IPS-15b (cell line): ENCODE data around the gene ETHE1.

Experiments used
- H3K27me3 ChIP-seq: one replicate; pipeline ENCODE4 v1.6.1; 2013; ENCODE audit warnings: low read length; ENCODE audit not compliant: control insufficient read depth, insufficient read depth
- H3K36me3 ChIP-seq: one replicate; pipeline ENCODE4 v1.6.1; 2013; ENCODE audit warnings: low read length; ENCODE audit not compliant: control insufficient read depth, insufficient read depth
- H3K4me1 ChIP-seq: one replicate; pipeline ENCODE4 v1.6.1; 2013; ENCODE audit warnings: mild to moderate bottlenecking, low read length; ENCODE audit not compliant: control insufficient read depth, insufficient read depth
- H3K4me3 ChIP-seq: one replicate; pipeline ENCODE4 v1.5.1; 2013; ENCODE audit warnings: low read depth, low read length
- H3K9ac ChIP-seq: one replicate; pipeline ENCODE4 v1.6.1; 2013; ENCODE audit warnings: low read depth, mild to moderate bottlenecking, low read length
- H3K9me3 ChIP-seq: one replicate; pipeline ENCODE4 v1.6.1; 2013; ENCODE audit warnings: mild to moderate bottlenecking, low read length; ENCODE audit not compliant: control insufficient read depth, insufficient read depth

ETHE1 gene

GRCh38 chr19:43526884-43527859 is at the start of gene ETHE1:
Gene ETHE1 (minus strand): TSS chr19:43527201. CDS start chr19:43527177, 24 bp downstream.
- H3K4me1 ChIP-seq: peaks cover 8% of the 10 kb centered on the region
- H3K36me3 ChIP-seq: no peaks in the 10 kb centered on the region
- peak within 1 kb of the TSS; percentile 75 for H3K4me3 ChIP-seq
- H3K9ac ChIP-seq: peak within 1 kb of the TSS; percentile 54
- no peaks in the 10 kb centered on the region for H3K9me3 ChIP-seq
- H3K27me3 ChIP-seq: peaks cover 25% of the 10 kb centered on the region

- H3K4me1 ChIP-seq: peaks cover 6% of the 10 kb centered on the region
- peak overlapping the region; percentile 47 for H3K9ac ChIP-seq
- H3K9me3 ChIP-seq: no peaks in the 10 kb centered on the region
- H3K4me3 ChIP-seq: peak overlapping the region; percentile 50
- H3K36me3 ChIP-seq: peaks cover 2% of the 10 kb centered on the region
- H3K27me3 ChIP-seq: no peaks in the 10 kb centered on the region
These were observed 49.2 kb upstream of the ETHE1 start for GRCh38 chr19:43575955-43576878.

DNA sequence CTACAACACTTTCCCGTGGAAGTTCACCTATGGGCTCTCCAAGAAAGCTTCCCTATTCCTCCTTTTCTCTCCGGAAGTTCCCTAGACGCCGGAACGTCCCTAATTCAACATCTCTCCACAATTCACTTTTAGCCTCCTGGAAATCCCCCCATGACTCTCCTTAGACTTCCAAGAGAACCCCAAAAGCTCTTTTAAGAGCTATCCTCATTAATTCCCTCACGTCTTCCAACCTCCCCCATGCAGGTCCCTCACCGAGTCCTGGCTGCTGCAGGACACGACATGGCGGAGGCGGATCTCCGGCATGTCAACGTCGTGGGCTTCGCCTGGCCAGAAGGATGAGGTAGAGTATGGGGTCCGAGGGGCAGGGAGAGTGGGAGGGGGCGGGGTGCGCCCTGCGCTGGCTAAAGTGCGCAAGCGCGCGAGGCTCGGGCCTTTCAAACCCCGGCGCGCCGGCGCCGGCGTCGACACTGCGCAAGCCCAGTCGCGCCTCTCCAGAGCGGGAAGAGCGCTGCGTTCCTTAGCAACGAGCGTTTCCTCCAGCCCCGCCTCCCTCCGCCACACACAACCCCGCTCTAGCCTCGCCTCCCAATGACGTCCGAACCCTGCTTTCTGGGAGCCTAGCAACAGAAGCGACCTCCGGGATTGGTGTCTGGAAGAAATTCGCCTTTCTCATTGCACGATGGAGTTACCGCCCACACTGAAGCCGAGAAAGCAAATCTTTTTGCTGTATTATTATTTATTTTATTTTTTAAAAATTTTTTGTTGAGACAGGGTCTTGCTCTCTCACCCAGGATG is 48.4 kb upstream of the ETHE1 start, which contains the start of the genes PINLYP and XRCC1:
Gene PINLYP (plus strand): TSS at position 646 of the 795 bp plus-strand sequence. CDS start 1,391 bp downstream, outside the sequence.
Gene XRCC1 (minus strand): TSS at position 372 of the 795 bp plus-strand sequence. CDS start 69 bp downstream, at position 303.
- Histone ChIP-seq H3K9ac (peak within 1 kb of the TSS; percentile 70), H3K4me1 (peaks cover 6% of the 10 kb centered on the region), H3K4me3 (peak within 1 kb of the TSS; percentile 92), H3K36me3 (peaks cover 2% of the 10 kb centered on the region), H3K27me3 (no peaks in the 10 kb centered on the region), H3K9me3 (no peaks in the 10 kb centered on the region)

DNA sequence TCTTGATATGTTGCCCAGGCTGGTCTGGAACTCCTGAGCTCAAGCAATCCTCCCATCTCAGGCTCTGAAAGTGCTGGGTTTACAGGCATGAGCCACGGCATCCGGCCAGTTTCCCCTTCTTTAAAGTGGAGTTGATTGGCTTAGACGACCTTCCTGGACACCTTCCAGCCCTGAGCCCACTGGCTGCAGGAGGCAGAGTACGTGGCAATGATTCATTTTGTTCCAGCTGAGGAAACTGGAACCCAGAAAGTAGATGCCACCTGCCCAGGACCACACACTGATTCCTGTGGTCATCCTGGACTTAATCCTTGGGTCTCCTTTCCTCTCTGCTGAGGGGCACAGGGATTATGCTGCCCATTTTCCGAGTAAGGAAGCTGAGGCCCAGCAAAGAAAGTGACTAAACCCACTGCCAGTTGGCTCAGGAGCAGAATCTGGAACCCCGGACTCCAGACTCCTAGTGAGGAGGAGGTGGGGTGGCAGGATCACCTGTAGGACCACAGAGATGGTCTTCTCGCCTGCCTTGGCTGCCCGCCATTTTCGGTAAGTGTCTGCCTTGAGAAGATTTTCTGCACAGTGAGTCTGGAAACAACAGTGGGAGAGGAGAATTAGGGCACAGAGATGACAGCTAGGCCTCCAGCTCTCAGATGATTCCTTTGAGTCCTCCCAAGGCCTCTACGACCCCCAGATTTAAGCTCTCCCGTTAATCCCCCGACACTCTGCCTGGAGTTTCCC is 47.6 kb upstream of the ETHE1 start:
- peak overlapping the region; percentile 92 for H3K4me3 ChIP-seq
- H3K4me1 ChIP-seq: peaks cover 6% of the 10 kb centered on the region
- no peaks in the 10 kb centered on the region for H3K27me3 ChIP-seq
- H3K36me3 ChIP-seq: peaks cover 2% of the 10 kb centered on the region
- peak overlapping the region; percentile 70 for H3K9ac ChIP-seq
- H3K9me3 ChIP-seq: no peaks in the 10 kb centered on the region

DNA sequence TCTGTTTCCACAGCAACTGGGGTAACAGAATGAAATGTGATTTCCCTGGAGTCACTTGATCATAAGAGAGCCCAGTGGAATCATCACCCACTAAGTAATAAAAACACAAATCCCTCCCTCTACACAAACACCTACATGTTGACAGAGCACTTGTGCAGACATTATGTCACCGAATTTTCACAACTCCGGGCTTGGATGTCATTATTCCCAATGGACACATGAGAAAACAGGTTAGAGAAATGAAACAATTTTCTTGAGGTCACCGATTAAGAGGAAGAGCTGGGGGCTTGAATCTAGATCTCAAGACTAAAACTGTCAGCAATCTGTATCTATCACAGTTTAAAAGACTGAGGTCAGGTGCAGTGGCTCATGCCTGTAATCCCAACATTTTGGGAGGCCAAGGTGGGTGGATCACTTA is 45.2 kb upstream of the ETHE1 start:
- Histone ChIP-seq H3K9ac (no peak overlapping the region), H3K36me3 (peaks cover 2% of the 10 kb centered on the region), H3K9me3 (no peaks in the 10 kb centered on the region), H3K27me3 (no peaks in the 10 kb centered on the region), H3K4me3 (no peak overlapping the region), H3K4me1 (peaks cover 6% of the 10 kb centered on the region)

- peaks cover 2% of the 10 kb centered on the region for H3K36me3 ChIP-seq
- H3K4me3 ChIP-seq: no peak overlapping the region
- peaks cover 4% of the 10 kb centered on the region for H3K4me1 ChIP-seq
- no peaks in the 10 kb centered on the region for H3K27me3 ChIP-seq
- H3K9me3 ChIP-seq: no peaks in the 10 kb centered on the region
- no peak overlapping the region for H3K9ac ChIP-seq
These were observed 43.3 kb upstream of the ETHE1 start for GRCh38 chr19:43570174-43570791.

DNA sequence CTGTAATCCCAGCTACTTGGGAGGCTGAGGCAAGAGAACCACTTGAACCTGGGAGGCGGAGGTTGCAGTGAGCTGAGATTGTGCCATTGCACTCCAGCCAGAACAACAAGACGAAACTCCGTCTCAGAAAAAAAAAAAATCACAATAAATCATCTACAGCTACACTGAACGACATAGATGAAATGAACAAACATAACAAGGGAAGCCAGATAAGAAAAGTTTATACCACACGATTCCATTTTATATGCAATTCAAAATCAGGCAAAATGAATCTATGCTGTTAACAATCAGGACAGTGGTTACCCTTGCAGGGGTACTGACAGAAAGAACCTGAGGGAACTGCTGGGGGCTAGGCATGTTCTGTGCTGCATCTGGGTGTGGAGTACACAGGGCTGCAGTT is 42.7 kb upstream of the ETHE1 start:
- H3K36me3 ChIP-seq: peaks cover 2% of the 10 kb centered on the region
- H3K4me3 ChIP-seq: no peak overlapping the region
- H3K4me1 ChIP-seq: peaks cover under 1% of the 10 kb centered on the region
- H3K9me3 ChIP-seq: no peaks in the 10 kb centered on the region
- no peaks in the 10 kb centered on the region for H3K27me3 ChIP-seq
- H3K9ac ChIP-seq: no peak overlapping the region

GRCh38 chr19:43564800-43565199 is 37.8 kb upstream of the ETHE1 start:
- no peaks in the 10 kb centered on the region for H3K9me3 ChIP-seq
- H3K36me3 ChIP-seq: peaks cover 12% of the 10 kb centered on the region
- no peaks in the 10 kb centered on the region for H3K27me3 ChIP-seq
- H3K4me3 ChIP-seq: no peak overlapping the region
- no peaks in the 10 kb centered on the region for H3K4me1 ChIP-seq
- H3K9ac ChIP-seq: no peak overlapping the region

- Histone ChIP-seq H3K4me3 (no peak overlapping the region), H3K4me1 (no peaks in the 10 kb centered on the region), H3K36me3 (peaks cover 12% of the 10 kb centered on the region), H3K9ac (no peak overlapping the region), H3K9me3 (no peaks in the 10 kb centered on the region), H3K27me3 (no peaks in the 10 kb centered on the region)
These were observed 36.9 kb upstream of the ETHE1 start for GRCh38 chr19:43563816-43564457.

DNA sequence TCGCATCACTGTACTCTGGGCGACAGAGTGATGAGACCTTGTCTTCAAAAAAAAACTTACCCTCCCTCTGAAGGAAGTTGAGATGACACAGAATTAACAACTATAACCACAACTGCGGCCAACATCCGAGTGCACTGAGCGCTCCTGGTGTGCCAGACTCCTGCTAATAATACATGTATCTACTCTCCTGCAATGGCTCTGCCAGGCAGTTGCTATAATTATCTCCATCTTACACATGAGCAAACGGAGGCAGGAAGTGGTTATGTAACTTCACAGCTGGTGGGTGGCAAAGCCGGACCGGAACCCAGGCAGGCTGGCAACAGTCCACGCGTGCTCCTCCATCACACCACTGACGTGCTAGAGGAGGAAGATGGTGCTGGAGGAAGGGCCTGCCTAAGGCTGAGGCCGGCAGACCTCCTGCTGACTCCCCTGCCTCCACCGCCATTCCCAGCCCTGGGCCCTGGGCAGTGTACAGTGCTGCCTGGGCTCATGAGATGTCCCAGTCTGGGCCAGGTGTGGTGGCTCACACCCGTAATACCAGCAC is 35.8 kb upstream of the ETHE1 start:
- peaks cover 12% of the 10 kb centered on the region for H3K36me3 ChIP-seq
- no peak overlapping the region for H3K4me3 ChIP-seq
- no peak overlapping the region for H3K9ac ChIP-seq

More for the DNA sequence above, 35.8 kb upstream of the ETHE1 start:
- Histone ChIP-seq H3K27me3 (no peaks in the 10 kb centered on the region), H3K4me1 (no peaks in the 10 kb centered on the region), H3K9me3 (no peaks in the 10 kb centered on the region)
